NCI-H187 (cell line): ENCODE measurements around the gene CLNK.

Experiments
- DNase-seq, 2 experiments: peaks; one replicate each; lab custom pipeline; 2025; lab: John Stamatoyannopoulos, UW

The CLNK gene

DNA sequence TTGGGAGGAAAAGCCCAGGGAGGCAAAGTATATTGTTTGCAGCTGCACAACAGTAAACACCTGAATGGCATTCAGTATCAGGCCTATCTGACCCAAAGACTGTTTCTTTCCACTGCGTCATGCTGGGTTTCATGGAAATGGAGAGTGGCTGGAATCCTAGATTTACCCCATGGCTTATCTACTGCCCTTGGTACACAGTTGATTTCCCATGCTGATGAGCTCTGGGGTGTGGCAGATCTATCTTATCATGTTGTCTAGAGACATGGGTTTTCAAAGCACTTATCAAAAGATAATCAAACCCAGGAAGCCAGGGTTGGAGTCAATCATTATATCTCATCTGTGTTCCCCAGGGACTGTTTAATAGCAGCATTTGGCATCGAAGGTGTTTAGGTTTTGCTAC, 72.1 kb downstream of the CLNK start:
- no peak for DNase-seq

DNA sequence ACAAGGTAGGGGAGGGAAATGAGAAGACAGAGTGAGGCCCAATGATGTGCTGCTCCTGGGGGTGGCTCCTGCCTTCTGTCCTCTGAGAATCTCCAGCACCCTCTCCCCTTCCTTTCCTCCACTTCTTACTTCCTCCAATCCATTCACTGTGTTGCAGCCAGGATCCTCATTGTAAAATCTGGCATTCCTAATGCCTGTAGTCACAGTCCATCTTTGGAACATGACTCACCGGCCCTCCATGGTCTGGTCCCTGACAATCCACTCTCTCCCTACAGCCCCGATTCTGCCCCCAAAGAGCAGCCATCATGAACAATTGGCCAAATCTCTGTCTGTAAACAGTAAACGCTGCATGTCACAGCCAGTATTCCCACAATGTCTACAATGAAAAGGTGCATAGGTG, 72.9 kb downstream of the CLNK start:
- no peak for DNase-seq

DNA sequence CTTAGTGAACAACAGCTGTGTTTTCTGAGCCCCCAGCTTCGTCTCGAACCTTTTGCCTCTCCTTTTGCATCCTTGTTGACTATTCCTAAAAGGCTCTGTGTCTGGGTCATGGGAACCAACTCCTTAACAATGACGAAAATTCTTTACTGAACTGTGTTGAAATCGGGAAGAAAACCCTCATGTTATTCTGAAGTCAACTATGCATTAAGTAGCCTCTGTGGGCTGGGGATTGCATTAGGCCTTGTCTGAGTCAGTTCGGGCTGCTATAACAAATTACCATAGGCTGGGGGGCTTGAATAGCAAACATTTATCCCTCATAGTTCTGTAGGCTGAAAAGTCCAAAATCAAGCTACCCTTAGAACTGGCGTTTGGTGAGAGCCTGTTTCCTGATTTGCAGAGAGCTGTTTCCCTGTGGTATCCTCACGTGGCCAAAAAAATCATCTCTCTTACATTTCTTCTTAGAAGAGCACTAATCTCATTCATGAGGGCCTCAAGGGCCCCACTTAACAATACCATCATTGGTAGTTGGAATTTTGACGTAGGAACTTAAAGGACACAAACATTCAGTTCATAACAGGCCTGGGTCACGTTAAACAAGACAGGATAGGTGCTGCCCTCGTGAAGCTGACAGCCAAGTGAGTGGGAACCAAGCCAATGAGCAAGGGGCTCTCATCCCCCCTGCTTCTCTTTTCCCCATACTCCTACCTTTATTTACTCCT, 75.9 kb downstream of the CLNK start:
- no peak for DNase-seq

DNA sequence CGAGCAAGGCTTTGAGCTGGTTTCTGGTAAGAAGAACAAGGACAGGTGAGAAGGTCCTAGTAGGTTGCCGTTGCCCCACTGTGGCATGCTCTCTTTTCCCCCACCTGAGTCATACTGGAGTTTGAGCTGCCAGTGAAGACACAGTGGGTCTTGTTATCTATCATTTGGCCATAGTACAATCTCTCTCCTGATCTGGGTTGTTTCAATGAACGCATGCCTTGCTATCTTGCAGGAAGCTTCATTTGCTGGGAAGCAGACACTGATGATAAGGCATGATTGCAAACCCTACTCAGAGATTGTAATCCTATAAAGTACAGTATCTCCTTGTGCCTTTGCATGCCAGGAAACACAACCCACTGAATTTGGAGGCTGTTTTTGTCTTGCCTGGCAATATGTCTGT, 77.4 kb downstream of the CLNK start:
- DNase-seq: no peak

DNA sequence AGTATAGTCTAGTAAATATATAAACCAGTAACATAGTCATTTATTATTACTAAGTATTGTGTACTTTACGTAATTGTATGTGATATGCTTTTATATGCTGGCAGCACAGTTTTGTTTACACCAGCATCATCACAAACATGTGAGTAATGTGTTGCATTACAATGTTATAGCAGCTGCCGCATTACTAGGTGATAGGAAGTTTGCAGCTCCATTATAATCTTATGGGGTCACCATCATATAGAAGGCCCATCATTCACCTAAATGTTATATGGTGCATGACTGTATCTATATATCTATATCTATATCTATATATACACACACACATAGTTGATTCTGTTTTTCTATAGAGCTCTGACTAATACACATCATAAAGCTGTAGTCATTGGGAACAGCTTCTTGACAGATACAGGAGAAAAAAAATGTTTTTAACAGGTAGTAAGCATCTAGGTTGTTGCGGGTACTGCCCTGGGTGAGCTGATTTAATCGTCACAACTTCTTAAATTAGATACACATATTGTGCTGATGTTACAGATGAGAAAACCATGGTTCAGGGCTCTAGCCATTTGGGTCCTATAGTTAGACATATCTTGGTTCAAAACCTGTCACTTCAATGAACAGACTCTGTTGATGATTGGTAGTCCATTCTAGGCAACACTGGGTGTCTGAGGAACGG, 77.9 kb downstream of the CLNK start:
- no peak for DNase-seq

DNA sequence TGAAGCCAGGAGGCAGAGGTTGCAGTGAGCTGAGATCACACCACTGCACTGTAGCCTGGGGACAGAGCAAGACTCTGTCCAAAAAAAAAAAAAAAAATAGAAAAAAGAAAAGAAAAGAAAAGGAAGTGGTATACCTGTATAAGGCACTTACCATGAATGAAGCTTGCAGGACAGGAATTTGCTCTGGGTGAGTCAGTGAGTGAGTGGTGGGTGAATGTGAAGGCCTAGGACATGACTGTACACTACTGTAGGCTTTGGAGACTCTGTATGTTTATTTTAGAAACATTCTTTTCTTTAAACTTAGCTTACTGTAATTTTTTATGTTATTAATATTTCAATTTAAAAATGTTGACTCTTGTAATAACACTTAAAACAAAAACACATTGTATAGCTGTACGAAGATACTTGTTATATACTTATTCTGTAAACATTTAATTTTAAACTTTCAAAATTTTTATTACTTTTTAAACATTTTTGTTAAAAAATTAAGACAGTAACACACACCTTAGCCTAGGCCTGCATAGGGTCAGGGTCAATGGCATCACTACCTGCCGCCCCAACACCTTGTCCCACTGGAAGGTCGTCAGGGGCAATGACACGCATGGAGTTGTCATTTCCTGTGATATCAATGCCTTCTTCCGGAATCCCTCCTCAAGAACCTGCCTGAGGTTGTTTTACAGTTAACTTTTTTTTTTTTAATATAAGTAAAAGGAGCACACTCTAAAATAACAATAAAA, 78.7 kb downstream of the CLNK start:
- DNase-seq: no peak

DNA sequence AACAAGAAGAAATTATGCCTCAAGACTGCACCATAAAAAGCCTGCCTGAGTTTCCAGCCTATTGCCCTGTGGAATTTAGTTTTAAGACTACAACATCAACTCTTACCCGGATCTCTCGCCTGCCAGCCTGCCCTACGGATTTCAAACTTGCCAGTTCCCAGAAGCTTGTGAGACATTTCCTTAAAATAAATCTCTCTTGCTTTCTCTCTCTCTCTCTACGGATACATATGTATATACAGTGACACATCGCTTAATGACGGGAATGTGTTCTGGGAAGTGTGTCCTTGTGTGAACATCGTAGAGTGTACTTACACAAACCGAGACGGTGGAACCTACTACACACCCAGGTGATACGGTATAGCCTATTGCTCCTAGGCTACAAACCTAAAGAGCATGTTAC, 79.5 kb downstream of the CLNK start:
- DNase-seq: no peak

DNA sequence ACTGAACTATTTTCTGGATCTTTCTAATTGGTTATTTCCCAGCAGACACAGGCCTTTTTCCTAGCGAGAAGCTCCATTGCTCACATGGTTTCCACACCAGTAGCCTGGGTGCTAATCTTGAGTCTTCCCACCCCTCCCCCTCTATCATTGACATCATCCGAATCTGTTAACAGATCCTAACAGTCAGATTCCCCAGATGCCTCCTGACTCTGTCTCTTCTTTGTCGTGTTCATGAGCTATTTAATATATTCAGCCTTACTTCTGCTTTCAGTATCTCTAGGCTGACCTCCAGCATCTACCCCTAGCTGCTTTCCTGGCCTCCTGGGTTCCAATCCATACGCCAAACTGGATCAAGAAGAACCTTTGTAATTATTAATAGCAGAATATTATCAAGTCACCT, 85.0 kb downstream of the CLNK start:
- no peak for DNase-seq

DNA sequence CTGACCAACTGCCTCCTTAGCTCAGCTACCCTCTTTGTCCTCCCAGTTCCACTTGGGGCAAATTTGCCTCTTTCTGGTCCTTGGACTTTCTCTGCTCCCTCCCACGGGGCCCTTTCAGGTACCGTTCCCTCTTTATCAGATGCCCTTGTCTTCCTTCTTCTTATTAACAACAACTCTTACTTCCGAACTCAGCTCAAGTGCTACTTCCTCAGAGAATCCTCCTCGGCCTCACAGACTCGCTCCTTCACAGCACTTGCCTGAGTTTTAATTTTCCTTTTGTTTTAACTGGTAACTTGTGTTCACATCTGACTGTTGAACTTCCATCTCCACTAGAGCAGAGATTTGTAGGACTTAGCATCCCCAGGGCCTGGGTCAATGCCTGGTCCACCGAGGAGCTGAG, 85.7 kb downstream of the CLNK start:
- DNase-seq: no peak

DNA sequence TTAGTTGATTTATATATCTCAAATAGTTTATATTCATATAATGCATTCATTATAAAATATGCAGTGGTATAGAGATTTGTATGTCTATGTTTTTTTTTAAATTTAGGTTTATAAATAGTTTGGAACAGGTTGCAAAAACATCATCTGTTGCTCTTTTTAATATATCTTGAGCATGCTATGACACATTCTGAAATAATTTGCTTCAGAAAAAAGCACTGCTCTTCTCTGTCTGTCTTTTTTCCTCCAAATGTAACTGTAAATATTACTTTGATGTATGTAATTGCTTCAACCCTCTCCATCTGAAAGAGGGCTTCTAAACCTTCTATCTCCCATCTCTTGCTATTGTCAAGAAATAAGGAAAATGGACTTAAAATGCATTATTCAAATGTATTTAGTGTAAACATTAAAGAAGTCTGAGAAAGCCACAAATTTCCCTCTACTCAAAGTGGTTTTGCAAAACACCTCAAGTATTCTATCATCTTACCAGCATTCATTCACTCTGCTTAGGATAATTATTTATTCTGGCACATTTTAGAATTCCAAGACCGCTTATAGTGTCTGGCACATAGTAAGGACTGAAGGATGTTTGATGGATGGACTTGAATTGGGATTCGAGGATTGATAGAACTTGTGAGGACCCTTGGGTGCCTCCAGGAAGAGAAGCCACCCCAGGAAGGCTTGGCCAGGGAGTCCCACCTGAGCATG, 87.8 kb downstream of the CLNK start:
- no peak for DNase-seq

DNA sequence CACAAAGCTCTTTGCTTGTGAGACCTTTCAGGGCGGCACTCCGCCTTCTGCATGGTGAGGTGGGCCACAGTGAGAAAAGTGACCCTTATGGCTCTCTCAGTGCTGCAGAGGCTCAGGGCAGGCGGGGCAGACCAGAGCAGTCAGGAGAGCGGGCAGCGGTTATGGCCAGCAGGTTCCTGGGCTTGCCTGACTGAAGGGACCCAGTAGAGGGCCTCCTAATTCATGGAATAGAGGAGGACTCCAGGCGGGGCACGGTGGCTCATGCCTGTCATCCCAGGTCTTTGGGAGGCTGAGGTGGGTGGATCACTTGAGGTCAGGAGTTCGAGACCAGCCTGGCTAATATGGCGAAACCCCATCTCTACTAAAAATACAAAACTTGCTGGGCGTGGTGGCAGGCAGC, 91.4 kb downstream of the CLNK start:
- no peak for DNase-seq

DNA sequence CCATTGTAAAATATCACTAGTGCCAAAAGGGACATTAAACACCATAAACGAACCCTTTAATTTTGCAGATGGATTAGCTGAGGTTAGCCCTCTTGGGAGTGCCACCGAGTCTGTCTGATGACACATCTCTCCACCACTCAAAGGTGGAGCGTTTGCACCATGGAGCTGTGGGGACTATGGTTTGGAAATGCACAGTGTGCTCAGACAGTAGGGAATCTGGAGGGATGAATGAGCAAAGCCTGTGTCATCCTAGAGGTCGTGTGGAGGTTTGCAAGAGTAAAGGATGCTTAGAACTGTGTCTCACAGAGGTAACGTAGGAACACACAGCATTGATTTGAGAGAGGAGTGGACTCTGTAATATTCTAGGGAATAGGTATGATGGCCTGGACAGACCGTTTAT, 93.7 kb downstream of the CLNK start:
- DNase-seq: no peak

DNA sequence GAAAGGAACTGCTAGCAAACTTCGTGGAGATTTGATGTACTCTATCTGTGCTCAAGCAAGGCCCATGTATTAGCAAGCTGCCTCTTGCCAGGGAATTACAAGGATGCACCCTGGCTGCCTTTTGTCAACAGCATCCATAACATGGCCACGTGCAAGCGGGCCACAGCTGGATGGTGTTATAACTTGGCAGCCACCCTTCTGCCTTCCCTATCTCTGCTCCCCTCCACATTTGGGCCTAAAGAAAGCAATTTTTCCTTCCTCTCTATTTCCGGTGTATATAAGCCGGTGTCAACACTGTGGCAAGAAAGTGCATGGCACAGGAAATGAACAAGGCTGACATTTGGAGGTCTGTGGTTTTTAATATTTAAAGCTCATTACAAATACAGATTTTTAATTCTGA, 94.8 kb downstream of the CLNK start:
- DNase-seq: no peak

DNA sequence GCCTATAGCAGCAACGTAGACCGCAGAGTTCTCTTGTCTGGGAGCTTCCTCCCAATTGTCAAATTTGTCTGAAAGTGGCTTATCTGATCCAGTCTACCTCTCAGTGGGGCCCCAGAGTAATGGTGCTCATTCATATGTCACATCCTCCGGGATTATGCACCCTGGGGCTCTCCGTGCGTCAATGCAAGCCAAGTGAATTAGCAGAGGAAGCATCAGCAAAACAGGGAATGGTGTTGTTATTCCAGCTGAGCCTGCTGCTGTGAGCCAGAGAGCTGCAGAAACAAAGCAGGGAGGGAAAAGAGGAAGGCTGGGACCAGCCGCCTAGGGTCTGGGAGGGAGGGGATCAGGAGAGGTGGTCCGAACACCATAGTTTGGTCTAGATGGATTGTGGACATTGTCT, 95.2 kb downstream of the CLNK start:
- no peak for DNase-seq

DNA sequence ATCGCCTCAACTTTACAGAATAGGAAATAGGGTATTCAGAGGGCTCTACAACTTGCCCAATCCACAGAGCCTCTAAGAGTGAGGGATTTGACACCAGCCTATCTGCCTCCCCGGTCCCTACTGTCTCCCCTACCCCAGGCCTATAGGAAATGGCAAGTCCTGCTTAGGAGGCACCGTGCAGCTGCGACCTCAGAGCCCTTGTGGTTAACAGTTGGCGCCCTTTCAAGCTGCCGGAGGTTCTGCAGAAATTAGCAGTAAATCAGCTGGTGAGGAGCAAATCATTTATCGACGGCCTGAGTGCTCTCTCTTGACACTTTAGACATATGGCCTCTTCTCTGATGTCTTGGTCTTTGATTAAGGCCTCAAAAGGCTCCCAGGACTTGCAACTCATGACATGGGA, 96.9 kb downstream of the CLNK start:
- DNase-seq: no peak

DNA sequence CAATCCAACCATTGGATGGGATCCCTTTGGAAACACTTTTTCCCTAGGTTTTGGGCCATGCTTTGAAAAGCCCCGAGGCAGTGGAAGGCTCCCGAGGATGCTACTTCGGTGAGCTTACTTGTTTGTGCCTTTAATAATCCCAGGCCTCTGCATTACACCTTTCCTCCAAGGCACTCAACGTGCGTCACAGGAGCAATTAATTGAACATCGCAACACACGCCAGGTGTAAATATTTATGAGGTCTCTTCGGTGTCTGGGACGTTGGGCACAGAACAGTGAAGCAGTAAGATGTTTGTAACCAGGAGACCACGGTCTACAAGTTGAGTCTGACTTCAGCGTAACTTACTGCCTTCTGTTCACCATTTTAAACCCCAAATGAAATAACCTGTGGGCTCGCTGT, 97.3 kb downstream of the CLNK start:
- DNase-seq: no peak

DNA sequence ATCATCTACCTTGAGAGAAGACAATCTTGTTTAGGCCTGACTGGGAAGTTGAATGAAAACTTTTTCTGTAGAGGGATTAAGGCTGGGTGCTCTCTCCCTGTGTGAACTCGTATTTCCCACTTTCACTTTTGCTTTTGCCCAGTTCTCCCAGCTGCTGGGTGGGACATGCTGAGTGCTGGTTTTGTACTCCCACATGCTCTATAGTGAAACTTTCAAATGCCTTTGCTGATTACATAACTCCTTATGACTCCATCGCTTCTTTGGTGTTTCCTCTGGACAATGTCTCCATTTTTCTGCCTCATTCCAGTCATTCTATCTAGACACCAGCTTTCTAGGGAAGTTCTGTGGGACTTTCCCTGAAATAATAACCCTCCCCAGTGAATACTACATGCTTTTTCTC, 100.5 kb downstream of the CLNK start:
- DNase-seq: no peak

DNA sequence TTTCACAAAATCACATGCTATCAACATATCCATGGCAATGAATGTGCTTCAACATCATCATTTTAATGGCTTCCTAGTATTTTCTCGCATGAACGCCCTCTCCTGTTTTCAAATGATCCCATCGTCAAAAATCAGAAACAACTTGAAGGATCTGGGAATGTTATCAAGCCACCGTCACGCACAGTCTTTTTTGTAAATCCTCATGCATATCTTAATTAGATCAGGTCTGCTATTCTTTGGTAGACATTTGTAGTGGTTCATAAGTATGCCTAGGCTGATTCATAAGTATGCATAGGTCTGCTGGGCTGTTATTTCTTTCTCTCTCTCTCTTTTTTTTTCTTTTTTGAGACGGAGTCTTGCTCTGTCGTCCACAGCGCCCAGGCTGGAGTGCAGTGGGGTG, 101.6 kb downstream of the CLNK start:
- no peak for DNase-seq

DNA sequence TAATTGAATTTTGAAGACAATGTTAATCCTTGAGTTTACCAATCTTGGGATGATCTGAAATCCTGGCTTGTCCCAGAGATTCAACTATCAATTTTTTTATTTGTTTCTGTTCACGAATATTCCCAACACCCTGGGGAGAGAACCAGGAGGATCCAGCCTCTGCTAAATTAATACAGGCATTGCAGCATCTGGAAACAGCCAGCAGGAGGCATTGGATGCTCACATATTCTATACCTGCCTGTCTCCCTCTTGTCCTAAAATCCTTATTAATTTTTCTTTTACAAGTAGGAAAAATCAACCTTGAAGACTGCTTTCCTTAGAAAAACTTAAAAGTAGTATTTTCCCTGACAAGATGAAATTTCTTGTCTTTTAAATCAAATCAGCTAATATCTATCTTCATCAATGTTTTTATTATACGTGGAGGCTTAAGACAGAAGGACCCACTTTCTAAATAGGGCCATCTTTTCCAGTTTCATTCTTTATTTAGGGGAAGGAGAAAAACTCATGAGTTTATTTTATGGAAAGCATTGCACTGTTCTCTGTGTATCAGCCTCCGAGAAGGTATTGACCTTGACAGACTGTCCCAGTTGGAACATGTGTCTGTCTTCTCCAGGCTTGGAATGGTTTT, 102.4 kb downstream of the CLNK start:
- DNase-seq: peak in 1 of 2 experiments; percentile 33

DNA sequence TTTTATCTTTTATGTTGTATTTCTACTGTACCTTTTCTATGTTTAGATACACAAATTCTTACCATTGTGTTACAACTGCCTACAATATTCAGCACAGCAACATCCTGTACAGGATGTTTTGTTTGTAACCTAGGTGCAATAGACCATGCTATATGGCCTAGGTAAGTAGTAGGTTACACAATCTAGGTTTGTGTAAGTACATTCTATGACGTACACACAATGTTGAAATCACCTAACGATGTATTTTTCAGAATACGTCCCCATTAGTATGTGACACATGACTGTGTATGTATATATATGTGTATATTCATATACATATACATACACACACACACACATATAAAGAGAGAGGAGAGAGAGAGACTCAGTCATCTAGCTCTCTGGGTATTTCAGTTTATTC, 103.5 kb downstream of the CLNK start:
- DNase-seq: no peak

DNA sequence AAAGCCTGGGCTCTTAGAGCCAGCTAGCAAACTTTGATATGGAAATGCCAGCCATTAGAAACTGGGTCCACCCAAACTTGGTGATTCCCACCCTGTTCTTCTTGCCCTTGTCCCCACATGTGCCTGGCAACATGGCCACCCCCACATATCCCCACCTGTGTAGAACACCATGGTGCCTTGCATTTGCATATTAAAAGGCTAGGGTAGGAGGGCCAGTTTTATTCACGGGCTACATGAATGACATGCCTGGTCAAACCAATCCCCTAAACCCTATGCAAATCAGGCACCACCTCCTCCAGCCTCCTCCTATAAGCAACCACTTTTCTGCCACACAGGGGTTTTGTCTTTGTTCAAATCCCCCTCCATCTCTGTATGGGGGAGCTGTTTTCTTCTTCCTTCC, 104.9 kb downstream of the CLNK start:
- DNase-seq: no peak
